Activated naive CD4-positive, alpha-beta T cell treated with anti-CD3 and anti-CD28 coated beads, Interleukin-2, amount 10 ng/mL, durations not matched to agents 7 days and 5 days (primary cell): ENCODE measurements around the gene PARD3.

Experiments
- CTCF ChIA-PET: fragments of 350-600 bp; sonication (Branson Sonifier 250); formaldehyde crosslinking; loops from one replicate; lab custom pipeline; 2021; ENCODE audit warnings: antibody characterized with exemption; lab: Charles Lee
- DNase-seq: peaks from one replicate; pipeline ENCODE4 v3.0.0-alpha.2; 2020
- H3K27ac Mint-ChIP-seq: one replicate; pipeline ENCODE4 v1.8.0; 2021; ENCODE audit warnings: mild to moderate bottlenecking, moderate library complexity, mixed read lengths
- H3K27me3 Mint-ChIP-seq: one replicate; pipeline ENCODE4 v1.8.0; 2021; ENCODE audit warnings: mild to moderate bottlenecking, mixed read lengths
- H3K36me3 Mint-ChIP-seq: one replicate; pipeline ENCODE4 v1.8.0; 2021; ENCODE audit warnings: mixed read lengths
- H3K4me1 Mint-ChIP-seq: one replicate; pipeline ENCODE4 v1.8.0; 2021; ENCODE audit warnings: mixed read lengths
- H3K4me3 Mint-ChIP-seq: one replicate; pipeline ENCODE4 v1.8.0; 2021; ENCODE audit warnings: mild to moderate bottlenecking, moderate library complexity, mixed read lengths
- H3K9me3 Mint-ChIP-seq: one replicate; pipeline ENCODE4 v1.8.0; 2021; ENCODE audit warnings: mixed read lengths

The PARD3 gene

DNA sequence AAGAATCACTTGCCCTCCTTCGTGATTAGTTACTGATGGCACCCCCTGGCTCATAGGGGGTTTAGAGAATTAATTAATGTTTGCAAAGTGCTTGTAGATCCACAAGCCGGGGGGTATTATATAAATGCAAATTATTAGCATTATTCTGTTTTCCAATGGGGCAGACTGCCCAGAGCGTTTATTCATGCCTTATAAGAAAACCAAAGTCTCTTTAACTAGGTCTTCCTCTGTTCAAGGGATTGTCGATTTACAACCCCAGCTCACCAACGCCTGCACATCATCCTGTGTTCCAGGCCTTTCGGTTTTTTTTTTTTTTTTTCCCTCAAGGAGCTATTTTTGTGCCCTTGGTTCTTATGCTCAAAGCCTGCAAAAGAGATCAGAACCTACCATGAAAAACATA, 630.7 kb downstream of the PARD3 start:
- CTCF ChIA-PET, result no interaction called here
- DNase-seq, result no peak
- H3K4me3 Mint-ChIP-seq, result no peak overlapping the region
- no peaks in the 10 kb centered on the region for H3K36me3 Mint-ChIP-seq
- no peaks in the 10 kb centered on the region for H3K9me3 Mint-ChIP-seq
- H3K27ac Mint-ChIP-seq, result no peak overlapping the region
- H3K4me1 Mint-ChIP-seq, result no peaks in the 10 kb centered on the region
- peaks cover 3% of the 10 kb centered on the region for H3K27me3 Mint-ChIP-seq

DNA sequence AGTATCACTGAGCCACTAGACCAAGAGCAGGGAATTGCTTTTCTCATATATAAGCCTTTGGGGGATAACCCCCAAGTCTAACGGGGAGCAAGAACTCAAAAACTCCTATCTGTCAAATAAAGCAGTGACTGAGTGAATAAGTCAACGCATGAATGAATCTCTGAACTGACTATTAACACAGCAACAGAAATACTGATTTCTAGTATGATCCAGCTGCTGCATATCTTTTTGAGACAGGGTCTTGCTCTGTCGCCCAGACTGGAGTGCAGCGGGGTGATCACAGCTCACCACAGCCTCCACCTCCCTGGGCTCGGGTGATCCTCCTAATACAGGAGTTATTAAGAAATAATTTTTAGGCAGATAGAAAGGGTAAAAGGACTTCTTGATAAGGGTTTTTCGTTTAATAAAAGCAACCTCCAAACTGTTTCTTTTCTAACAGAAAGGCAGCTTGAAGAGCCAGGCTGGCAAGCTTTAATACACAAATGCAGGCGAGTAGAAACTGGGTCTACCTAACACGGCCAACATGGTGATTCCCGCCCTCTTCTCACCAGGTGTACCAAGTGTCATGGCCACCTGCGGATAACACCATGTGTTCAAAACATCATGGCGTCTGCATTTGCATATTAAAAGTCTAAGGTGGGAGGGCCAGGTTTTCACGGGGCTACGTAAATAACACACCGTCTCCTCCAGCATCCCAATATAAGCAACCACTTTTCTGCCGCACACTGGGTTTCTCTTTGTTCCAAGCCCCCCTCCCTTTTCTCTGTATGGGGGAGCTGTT, 631.9 kb downstream of the PARD3 start:
- H3K36me3 Mint-ChIP-seq, result no peaks in the 10 kb centered on the region

DNA sequence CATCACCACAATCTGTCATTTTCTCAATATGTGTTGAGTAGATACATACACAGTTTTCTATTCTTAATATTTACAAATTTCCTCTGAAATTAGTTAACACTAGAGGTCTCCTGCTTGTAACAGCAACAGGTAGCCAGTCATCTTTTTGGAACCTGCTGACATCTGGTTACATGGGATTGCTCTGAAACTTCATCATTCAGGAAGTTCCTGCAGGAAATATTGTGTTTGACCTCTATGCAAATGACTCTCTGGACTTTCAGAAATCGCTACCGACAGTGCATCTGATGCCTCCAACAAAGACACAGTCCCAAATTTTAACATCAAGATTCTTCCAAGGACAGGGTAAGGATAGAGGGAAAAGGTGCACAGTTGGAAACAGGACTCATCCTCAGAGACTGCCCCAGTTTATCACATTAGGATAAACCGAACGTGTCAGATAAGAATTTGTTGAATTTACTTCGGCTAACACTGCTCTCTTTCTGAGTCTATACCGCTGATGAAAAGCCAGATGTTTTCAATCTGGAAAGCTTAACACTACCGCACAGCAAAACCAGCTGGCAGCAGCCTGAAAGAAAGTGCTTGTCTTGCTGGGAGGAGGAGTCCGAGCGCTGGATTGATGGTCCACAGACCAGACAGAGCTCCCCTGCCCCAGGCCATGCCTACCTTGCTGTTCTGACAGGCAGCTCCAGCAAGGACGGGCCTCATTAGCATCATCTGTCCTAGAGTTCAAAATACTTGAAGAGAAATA, 633.4 kb downstream of the PARD3 start:
- Mint-ChIP-seq H3K27me3 (peaks cover 3% of the 10 kb centered on the region), H3K27ac (no peak overlapping the region), H3K4me3 (no peak overlapping the region), H3K4me1 (no peaks in the 10 kb centered on the region), H3K9me3 (no peaks in the 10 kb centered on the region), H3K36me3 (no peaks in the 10 kb centered on the region)
- no peak for DNase-seq
- CTCF ChIA-PET, result no interaction called here

More for the DNA sequence above, 631.9 kb downstream of the PARD3 start:
- CTCF ChIA-PET, result no interaction called here
- Mint-ChIP-seq H3K4me1 (no peaks in the 10 kb centered on the region), H3K27ac (no peak overlapping the region), H3K9me3 (no peaks in the 10 kb centered on the region), H3K27me3 (peaks cover 3% of the 10 kb centered on the region), H3K4me3 (no peak overlapping the region)
- DNase-seq, result no peak

DNA sequence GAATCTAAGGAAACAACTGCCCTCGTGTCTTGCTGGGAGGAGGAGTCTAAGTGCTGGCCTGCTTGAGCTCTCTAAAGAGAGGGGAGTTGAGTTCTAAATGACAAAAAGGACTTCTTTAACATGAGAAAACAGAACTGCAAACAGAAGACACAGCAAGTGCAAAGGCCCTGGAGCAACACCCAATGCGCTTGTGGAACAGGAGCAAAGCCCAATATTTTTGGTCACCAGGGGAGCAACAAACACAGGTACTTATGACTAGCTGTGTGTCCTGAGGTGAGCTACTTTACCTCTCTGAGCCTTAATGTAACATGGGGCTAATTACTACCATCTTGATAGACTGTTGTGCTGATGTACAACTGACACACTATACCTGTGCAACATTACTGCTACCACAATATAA, 634.3 kb downstream of the PARD3 start:
- Mint-ChIP-seq H3K27ac (no peak overlapping the region), H3K4me1 (no peaks in the 10 kb centered on the region), H3K36me3 (no peaks in the 10 kb centered on the region), H3K9me3 (no peaks in the 10 kb centered on the region), H3K4me3 (no peak overlapping the region), H3K27me3 (no peaks in the 10 kb centered on the region)
- CTCF ChIA-PET, result no interaction called here
- no peak for DNase-seq

DNA sequence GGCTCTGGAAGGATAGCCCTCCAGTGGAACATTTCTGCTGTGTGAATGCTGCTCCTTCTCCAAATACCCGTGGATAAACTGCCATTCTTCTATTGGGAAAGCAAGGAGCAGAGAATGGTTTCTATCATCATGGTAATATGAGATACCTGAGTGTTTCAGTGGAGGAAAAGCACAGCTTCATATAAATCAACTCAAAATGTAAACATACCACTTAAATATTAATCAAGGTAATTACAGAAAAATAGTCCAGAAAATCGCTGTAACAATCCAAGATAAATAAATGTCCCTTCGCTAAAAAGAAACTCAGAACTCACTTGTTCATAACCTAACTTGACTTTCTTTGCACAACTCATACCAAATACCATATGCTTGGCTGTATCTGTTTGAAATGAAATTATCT, 635.8 kb downstream of the PARD3 start:
- no peak overlapping the region for H3K27ac Mint-ChIP-seq
- H3K4me3 Mint-ChIP-seq, result no peak overlapping the region
- DNase-seq, result no peak
- no peaks in the 10 kb centered on the region for H3K36me3 Mint-ChIP-seq
- CTCF ChIA-PET, result no interaction called here
- no peaks in the 10 kb centered on the region for H3K9me3 Mint-ChIP-seq
- H3K4me1 Mint-ChIP-seq, result no peaks in the 10 kb centered on the region
- H3K27me3 Mint-ChIP-seq, result no peaks in the 10 kb centered on the region

DNA sequence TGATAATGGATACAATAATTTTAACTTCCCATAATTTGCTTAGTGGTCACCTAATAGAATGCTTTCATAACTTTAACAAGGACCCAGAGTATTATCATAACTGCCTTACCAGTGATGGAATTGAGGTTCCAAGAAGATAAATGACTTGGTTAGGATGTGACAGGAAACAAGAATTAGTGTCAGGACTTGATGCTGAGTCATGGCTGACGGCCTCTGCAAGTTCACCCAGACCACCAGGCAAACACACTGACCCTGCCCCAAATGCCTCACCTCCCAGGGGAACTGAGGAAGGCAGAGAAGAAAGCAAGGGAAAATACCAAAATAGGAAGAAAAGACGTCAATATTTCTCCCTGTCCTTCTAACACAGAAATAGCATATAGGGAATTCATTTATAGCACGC, 636.3 kb downstream of the PARD3 start:
- Mint-ChIP-seq H3K4me3 (no peak overlapping the region), H3K27me3 (no peaks in the 10 kb centered on the region), H3K27ac (no peak overlapping the region), H3K4me1 (no peaks in the 10 kb centered on the region), H3K9me3 (no peaks in the 10 kb centered on the region), H3K36me3 (no peaks in the 10 kb centered on the region)
- DNase-seq, result no peak
- CTCF ChIA-PET, result no interaction called here

DNA sequence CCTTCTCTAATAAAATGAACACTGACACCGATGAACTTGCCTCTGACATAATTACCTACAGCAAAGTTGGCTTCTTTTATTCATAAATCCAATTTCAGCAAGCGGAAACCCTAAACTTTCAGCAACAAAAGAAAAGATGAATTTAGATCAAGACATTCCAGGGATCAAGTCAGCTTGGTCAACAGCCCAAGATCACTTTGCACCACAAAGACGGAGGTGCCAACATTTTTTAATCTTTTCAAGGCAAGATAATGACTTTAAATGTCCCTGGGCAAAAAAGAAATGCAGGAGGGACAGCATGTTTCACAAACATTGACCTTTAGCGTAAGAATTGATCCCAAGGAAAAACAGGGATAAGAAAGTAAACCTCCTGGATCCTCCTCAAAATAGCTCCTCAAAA, 636.9 kb downstream of the PARD3 start:
- Mint-ChIP-seq H3K4me1 (no peaks in the 10 kb centered on the region), H3K27ac (no peak overlapping the region), H3K9me3 (no peaks in the 10 kb centered on the region), H3K4me3 (no peak overlapping the region), H3K27me3 (no peaks in the 10 kb centered on the region), H3K36me3 (no peaks in the 10 kb centered on the region)
- no peak for DNase-seq
- CTCF ChIA-PET, result no interaction called here

DNA sequence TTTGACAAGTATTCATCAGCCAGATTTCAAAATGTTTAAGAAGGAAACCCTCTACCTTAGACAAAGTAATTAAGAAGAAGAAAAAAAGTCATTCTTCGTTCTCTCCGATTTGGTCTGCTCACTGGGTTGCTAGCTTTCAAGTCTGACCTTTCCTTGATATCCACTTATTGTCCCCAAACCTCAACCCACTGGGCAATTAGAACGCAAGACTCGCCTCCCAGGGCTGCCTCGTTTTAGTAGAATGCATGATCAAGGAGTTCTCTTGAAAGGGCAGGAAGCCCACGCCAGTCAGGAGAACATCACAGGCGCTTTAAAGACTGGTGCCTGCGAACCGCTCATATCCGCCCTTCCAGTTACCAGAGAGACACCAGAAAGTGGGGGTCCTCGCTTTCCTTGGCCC, 637.7 kb downstream of the PARD3 start:
- no peak overlapping the region for H3K4me3 Mint-ChIP-seq
- no peak for DNase-seq
- CTCF ChIA-PET, result no interaction called here
- no peaks in the 10 kb centered on the region for H3K36me3 Mint-ChIP-seq
- H3K4me1 Mint-ChIP-seq, result no peaks in the 10 kb centered on the region
- H3K27ac Mint-ChIP-seq, result no peak overlapping the region
- H3K27me3 Mint-ChIP-seq, result no peaks in the 10 kb centered on the region
- H3K9me3 Mint-ChIP-seq, result no peaks in the 10 kb centered on the region

DNA sequence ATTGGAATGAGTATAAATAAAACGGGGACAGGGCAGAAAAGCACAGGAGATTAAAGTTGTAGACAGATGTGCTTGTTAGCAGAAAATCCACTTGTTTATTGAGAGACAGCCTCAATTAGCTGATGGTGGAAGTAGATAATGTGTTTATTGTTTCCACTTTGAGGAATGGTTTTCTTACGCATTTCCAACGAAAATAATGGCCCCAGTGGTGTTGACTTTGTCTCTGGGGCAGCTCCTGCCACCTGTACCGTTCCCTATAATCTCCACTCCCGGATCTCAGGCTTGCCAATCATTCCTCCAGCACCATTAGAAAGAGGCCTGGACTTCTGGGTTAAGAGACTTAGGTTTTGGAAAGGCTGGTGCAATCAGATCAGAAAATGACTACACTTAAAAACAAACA, 638.7 kb downstream of the PARD3 start:
- Mint-ChIP-seq H3K27ac (no peak overlapping the region), H3K36me3 (no peaks in the 10 kb centered on the region), H3K4me3 (no peak overlapping the region), H3K9me3 (no peaks in the 10 kb centered on the region), H3K27me3 (no peaks in the 10 kb centered on the region), H3K4me1 (no peaks in the 10 kb centered on the region)
- DNase-seq, result no peak
- CTCF ChIA-PET, result no interaction called here

DNA sequence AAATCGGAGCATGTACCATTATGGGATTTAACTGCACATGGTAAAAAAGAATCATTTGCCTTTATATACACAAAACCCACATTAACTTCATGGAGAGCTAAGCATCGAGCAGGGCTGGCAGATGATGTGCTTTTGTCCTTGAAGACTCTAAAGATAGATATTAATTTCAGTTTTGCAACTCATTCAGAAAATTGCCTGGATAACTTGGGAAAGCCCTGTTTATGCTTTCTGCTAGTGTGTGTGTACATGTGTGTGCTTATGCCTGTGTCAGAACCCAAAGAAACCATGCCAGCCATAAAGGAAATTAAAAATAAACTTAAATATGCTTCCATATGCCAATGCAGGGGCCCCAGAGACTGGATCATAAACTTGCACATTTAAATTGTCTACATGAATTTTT, 640.0 kb downstream of the PARD3 start:
- CTCF ChIA-PET, result no interaction called here
- no peak for DNase-seq
- H3K4me1 Mint-ChIP-seq, result no peaks in the 10 kb centered on the region
- no peaks in the 10 kb centered on the region for H3K27me3 Mint-ChIP-seq
- H3K27ac Mint-ChIP-seq, result no peak overlapping the region
- H3K9me3 Mint-ChIP-seq, result no peaks in the 10 kb centered on the region
- no peak overlapping the region for H3K4me3 Mint-ChIP-seq
- no peaks in the 10 kb centered on the region for H3K36me3 Mint-ChIP-seq

DNA sequence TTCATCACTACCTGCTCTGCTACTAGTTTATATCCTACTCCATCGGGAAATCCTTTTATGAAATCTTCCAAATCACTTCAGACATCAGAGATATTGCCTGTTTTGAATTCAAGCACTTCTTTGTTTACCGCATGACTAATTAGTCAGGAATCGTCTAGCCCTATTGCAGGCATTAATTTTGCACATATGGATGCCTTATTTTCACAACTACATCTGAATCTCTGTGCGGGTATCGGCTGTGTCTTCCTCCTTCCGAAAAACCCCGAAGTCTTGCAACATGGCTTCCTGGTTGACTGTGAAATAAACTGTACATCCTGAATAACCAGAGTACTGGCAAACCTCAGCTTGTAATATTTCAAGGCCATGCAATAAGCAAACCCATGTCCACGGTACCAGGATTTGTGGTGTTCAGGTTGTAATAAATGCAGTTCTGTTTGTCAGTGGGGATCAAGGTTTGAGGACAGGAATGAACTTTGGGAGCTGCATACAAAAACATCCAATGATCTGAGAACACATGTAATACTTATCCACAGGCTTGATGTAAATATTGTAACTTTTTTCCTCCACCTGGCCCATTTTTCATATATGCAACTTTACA, 642.1 kb downstream of the PARD3 start:
- H3K27ac Mint-ChIP-seq, result no peak overlapping the region

DNA sequence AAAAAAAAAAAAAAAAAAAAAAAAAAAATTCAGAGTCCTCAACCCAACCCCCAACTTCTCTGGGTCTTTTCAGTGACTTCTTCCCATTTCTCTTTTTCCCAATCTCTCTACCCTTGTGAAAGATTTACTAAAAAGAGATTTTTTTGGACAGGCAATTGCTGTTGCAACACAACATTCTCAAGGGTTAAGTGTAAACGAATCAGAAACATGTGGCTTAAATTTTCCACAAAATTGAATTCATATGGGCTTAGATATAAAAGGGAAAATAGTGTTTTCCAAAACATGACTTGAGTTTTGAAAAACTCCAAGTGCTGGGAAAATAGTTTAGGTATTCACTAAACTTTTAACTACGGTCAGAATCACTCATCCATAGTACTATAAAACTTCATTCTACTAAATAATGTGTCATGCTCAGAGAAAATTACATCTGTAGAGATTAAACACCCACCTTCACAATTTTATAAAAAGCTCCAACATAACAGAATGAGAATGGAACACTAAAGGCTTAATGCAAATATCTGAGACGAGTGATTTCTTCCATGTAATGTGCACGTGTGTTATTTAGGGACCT, 643.1 kb downstream of the PARD3 start:
- Mint-ChIP-seq H3K27me3 (no peaks in the 10 kb centered on the region), H3K36me3 (no peaks in the 10 kb centered on the region), H3K4me1 (no peaks in the 10 kb centered on the region), H3K4me3 (no peak overlapping the region), H3K27ac (no peak overlapping the region), H3K9me3 (no peaks in the 10 kb centered on the region)
- CTCF ChIA-PET, result no interaction called here
- no peak for DNase-seq

More for the DNA sequence above, 642.1 kb downstream of the PARD3 start:
- Mint-ChIP-seq H3K4me3 (no peak overlapping the region), H3K4me1 (no peaks in the 10 kb centered on the region), H3K9me3 (no peaks in the 10 kb centered on the region), H3K36me3 (no peaks in the 10 kb centered on the region), H3K27me3 (no peaks in the 10 kb centered on the region)
- DNase-seq, result no peak
- CTCF ChIA-PET, result interaction anchor here (0.6 kb wide), 1 partner anchor 128 kb away, joined by 3 read pairs; no protein-coding TSS in a partner anchor

DNA sequence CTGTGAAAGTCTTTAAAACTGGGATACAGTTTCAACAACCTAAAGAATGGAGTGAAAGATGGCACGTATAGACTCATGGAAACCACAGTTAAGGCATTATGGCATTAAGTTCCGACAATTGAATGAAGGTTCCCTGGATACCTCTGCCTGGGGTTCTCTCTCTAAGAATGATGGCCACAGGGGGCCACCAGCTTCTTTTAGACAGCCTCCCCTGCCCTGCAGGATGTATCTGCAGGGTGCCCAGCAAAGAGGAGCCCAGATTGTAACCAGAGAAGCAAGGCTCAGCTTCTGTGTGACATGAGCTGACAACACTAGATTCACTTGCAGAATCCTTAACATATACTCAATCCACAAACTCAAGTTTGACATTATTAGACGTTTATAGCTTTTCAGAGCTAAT, 645.4 kb downstream of the PARD3 start:
- Mint-ChIP-seq H3K36me3 (no peaks in the 10 kb centered on the region), H3K27me3 (no peaks in the 10 kb centered on the region), H3K4me3 (no peak overlapping the region), H3K4me1 (no peaks in the 10 kb centered on the region), H3K9me3 (no peaks in the 10 kb centered on the region), H3K27ac (no peak overlapping the region)
- CTCF ChIA-PET, result no interaction called here
- DNase-seq, result no peak

DNA sequence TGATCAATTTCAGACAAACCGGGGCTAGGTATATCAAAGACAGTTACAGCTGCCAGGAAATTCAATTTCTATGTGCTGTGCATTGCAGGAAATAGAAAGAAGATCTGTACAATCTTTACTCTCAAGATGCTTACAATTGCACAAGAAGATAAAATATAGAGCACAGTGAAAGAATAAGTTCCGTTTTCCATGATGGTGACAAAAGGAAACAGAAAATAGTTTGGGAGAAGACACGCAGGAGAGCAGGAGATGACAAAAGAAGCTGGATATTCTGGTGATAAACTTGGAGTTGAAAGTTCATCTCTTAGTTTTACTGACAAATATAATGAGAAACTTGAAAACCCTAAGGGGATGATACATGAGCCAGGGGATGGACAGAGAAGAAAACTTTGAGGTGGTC, 646.0 kb downstream of the PARD3 start:
- Mint-ChIP-seq H3K9me3 (no peaks in the 10 kb centered on the region), H3K27ac (no peak overlapping the region), H3K27me3 (no peaks in the 10 kb centered on the region), H3K4me1 (no peaks in the 10 kb centered on the region), H3K4me3 (no peak overlapping the region), H3K36me3 (no peaks in the 10 kb centered on the region)
- DNase-seq, result no peak
- CTCF ChIA-PET, result no interaction called here
